Heart left ventricle (tissue), 13 donors: ENCODE results near the gene BCL3.

Experiments used
- POLR2A ChIP-seq, 2 donors: fragments of 450-650 bp; IDR thresholded peaks; one replicate each; pipeline ENCODE4 v1.6.1; 2017; ENCODE audit warnings: antibody characterized with exemption in 2 of 2, mild to moderate bottlenecking in 2 of 2, moderate library complexity in 2 of 2
- TF ChIP-seq, protein P1 (sequence below), 12 donors: fragments of 200-600 bp; sonication (generic) in 4 of 12; IDR thresholded peaks; one replicate each; pipeline versions ENCODE4 v1.5.0 to v1.8.0; 2018 to 2022; ENCODE audit warnings: antibody characterized with exemption in 12 of 12, mild to moderate bottlenecking in 5 of 12
- donor health status: ischemic (EF 13 %, LVEDD 7.1; RV severe dilation, severe dysfunction).
- donor health status: DM: no; HTN: yes; CAD: no.
- donor health status: DM: no; HTN: no; CAD: no.
- donor health status: ischemic (EF 25% LVEDD 6.9; RV normal size, moderate dysfunction).
- donor health status: ischemic (EF 25% LVEDD 5.7; RV mildly dilated, moderate dysfunction).
- donor health status: ischemic (EF 35%, LVEDD 5.7; RV mildly dilated, moderate dysfunction).
- donor health status: nonischemic (EF 11% LVEDD 7.7; RV severe dilation, severe dysfunction).
- donor health status: DM: yes; HTN: yes; CAD: no.
- donor health status: PGD.
- donor health status: ischemic (EF 29% LVEDD 5.4; RV normal size, mild dysfunction).
- donor health status: nonischemic (EF 23%, LVEDD 6.1; RV moderate dilation, normal function).

- TF ChIP-seq, protein P1, sequence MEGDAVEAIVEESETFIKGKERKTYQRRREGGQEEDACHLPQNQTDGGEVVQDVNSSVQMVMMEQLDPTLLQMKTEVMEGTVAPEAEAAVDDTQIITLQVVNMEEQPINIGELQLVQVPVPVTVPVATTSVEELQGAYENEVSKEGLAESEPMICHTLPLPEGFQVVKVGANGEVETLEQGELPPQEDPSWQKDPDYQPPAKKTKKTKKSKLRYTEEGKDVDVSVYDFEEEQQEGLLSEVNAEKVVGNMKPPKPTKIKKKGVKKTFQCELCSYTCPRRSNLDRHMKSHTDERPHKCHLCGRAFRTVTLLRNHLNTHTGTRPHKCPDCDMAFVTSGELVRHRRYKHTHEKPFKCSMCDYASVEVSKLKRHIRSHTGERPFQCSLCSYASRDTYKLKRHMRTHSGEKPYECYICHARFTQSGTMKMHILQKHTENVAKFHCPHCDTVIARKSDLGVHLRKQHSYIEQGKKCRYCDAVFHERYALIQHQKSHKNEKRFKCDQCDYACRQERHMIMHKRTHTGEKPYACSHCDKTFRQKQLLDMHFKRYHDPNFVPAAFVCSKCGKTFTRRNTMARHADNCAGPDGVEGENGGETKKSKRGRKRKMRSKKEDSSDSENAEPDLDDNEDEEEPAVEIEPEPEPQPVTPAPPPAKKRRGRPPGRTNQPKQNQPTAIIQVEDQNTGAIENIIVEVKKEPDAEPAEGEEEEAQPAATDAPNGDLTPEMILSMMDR (IDR thresholded peaks at IDR 0.05): no peak
- no peak for TF ChIP-seq POLR2A (IDR thresholded peaks at IDR 0.05)
Measured at GRCh38 chr19:44719262-44719701, 29.2 kb upstream of the BCL3 start.
